Measurements from ENCODE around the gene ZC3H4.
"Not testable (repeated sequence)": the region's sequence is repeated elsewhere in the genome, so short reads cannot be mapped to it uniquely, and the experiment has no call there.

Gene ZC3H4

DNA sequence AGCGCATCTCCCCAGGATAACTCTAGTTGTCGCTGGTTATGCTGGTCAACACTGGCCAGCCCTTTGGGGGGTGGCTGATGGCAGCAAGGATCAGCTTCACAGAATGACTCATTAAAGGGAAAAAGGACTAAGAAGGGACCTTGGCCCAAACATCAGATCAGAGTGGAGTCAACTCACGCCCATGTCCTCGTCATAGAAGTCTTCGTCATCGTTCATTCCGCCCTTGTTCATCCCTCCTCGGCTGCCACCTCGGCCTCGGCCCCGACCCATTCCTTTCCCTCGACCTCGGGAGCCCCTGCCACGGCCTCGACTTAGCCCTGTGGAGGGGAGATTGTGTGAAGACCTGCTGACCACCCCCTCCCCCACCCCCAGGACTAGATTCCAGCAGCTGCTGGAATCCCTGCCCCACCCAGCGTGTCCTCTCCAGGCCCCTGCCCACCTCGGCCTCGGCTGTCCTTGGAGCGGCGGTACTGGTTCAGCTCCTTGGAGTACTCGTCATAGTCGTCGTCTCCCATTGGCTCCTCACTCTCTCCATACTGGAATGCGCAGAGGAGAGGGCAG, 28.6 kb downstream of the ZC3H4 start:
- no peak for DNase-seq (ENCODE audit: low read depth)

GRCh38 chr19:47082493-47082892, 31.1 kb downstream of the ZC3H4 start:
- no peak for DNase-seq (ENCODE audit: low read depth)

DNA sequence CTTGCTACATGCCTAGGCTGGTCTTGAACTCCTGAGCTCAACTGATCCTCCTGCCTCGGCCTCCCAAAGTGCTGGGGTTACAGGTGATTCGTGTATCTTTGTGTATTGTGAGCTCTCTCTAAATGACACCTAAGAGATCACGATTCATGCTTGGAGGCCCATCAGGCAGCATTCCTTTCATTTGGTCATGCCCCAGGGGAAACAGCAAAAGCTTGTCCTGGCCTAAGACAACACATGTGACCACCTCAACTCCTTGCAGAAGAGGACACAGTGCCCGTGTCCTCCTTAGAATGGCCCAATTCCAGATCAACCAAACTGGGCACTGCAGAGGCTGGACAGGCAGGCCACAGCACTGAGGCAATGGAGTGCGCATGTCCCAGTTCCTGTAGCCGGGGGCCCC, 32.5 kb downstream of the ZC3H4 start:
- no peak for DNase-seq (ENCODE audit: low read depth)

GRCh38 chr19:47078351-47078750, 35.2 kb downstream of the ZC3H4 start:
- not testable (repeated sequence) for DNase-seq (ENCODE audit: low read depth)

DNA sequence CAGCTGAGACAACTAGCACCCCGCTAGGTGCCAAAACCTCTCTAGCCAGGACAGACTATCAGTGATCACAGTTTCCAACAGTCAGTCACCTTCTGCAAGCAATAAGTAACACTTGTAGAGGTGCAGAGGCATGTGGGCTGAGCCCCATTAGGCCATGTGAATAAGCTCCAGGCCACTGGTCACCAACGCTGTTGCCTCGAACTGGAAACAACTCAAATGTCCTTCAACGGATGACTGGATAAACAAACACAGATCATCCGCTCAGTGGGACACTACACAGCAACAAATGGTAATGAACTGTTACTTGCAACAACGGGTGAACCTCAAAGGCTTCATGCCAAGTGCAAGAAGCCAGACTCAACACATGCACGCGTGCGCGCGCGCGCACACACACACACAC, 37.6 kb downstream of the ZC3H4 start:
- peak; percentile 12 for DNase-seq (ENCODE audit: low read depth)

DNA sequence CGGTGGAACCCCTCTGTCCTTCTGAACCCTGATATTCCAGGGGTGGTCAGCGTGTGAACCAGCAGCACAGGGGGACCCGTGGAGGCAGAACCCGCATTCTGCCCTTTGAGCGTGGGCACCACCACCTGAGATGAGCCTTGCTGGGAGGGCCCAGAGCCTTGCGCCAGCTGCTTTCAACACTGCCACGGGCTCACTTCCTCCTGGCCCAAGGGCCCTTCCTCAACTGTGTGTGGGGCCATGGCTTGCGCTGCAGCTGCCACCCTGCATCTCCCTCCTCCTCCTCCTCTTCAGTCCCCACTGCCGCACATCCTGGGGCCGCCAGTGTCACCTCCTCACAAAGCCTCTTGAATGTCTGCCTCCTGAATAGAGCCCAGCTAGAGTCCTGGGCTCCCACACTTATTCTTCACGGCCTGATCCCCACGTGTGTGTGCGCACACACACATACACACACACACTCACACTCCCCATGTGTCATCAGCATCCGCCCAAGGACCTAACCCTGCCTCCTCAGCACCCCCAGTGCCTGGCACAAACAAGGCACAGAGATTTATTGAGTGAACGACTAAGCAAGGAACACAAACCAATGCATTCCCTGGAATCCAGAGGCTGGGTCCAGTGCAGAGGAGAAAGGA, 38.3 kb downstream of the ZC3H4 start:
- DNase-seq (ENCODE audit: low read depth), result no peak

GRCh38 chr19:47074621-47075020, 39.0 kb downstream of the ZC3H4 start:
- DNase-seq (ENCODE audit: low read depth), result no peak

GRCh38 chr19:47073574-47073973, 40.0 kb downstream of the ZC3H4 start:
- DNase-seq (ENCODE audit: low read depth), result no peak

- DNase-seq (ENCODE audit: low read depth), result no peak
Measured at GRCh38 chr19:47072323-47072722, 41.3 kb downstream of the ZC3H4 start.

DNA sequence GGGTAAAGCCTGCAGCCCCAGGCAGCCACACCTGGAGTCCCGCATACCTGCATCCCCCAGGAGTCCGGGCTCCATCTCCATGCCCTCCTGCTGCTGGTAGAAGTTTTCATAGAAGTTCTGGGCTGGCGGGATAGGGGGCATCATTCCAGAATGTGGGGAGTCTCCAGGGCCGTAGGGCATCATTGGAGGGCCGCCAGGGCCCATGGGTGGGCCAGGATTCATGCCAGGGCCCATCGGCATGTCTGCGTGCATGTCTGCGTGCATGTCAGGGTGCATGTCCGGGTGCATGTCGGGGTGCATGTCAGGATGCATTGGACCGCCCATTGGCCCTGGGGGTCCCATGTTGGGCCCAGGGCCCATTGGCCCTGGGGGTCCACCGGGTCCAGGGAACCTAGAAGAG, 41.8 kb downstream of the ZC3H4 start:
- no peak for DNase-seq (ENCODE audit: low read depth)

DNA sequence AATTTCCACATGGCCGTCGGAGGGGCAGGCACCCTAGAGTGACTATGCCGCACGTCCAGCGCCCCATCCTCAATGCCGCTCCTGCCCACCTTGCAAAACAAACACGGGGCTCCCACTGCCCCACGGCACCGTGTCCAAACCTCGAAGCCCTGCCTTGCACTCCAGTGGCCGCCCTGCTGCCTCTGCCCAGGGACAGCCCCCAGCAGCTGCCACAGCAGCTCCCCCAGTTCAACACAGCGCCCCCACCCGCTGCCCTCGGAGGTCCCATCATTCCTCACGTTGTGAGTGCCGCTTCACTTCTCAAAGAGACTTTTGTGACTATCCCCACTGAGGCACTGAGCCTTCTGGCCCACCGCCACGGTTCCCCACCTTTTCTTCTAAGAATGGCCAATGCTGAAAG, 42.8 kb downstream of the ZC3H4 start:
- no peak for DNase-seq (ENCODE audit: low read depth)

DNA sequence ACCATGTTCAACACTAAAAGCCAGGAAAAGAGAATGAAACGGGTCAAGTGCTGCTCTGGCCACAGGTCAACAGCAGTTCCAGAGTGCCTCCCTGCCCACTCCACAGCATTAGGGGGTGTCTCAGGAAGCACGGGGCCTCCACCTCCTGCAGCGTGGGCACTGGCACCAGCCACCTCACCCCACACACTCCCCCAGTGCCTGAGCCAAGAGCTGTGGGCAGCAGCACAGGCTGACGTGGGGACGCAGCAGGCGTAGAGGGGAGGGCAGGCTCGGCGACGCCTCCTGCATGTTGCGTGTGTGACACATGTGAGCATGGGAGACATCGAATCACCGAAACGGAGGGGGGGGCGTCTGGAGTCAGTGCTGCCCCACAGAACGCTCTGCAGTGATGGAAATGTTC, 43.8 kb downstream of the ZC3H4 start:
- no peak for DNase-seq (ENCODE audit: low read depth)

DNA sequence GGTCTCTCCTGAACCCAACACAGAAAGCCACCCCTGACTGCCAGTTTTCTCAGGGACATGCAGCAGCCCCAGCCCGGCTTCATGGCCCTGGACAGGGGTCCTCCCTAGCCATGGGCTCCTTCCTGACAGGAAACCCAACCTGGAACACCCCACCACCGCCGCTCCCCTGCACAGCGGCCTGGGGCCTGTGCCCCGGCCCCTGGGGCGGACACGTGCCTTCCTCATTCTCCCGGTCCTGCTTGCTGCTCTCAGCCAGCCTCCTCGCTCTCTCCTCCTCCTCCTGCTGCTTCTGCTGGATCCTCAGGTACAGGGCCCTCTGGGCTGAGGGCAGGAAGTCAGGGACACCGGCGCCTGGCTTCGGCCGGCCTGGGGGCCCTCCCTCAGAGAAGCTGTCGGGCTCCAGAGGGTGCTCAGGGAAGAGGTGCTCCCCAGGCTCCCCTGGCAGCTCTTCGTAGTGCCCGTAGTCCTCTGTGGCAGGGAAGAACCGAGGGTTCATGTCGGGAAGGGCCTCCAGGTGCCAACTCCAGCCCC, 44.6 kb downstream of the ZC3H4 start:
- no peak for DNase-seq (ENCODE audit: low read depth)

DNA sequence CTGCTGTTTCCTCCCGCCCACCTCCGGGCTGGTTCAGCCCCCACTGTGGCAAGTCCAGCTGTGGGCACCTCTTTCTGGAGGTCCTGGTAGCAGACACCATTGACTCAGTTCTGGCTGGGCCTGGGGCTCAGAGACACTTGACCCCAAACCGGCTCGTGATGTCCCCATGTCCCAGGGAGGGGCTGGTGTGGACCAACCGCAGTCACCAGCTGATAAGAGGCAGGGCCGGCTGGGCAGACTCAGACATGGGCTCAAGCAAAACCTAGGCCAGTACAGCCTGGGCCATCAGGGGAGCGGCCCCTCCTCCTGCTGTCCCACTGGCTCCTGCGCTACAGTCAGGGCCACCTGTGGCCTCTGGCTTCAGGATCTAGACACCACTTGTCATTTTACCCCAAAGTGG, 45.3 kb downstream of the ZC3H4 start:
- DNase-seq (ENCODE audit: low read depth), result no peak

GRCh38 chr19:47067215-47067847, 46.2 kb downstream of the ZC3H4 start:
- no peak for DNase-seq (ENCODE audit: low read depth)

- DNase-seq (ENCODE audit: low read depth), result no peak
Measured at GRCh38 chr19:47066376-47067214, 47.0 kb downstream of the ZC3H4 start.

DNA sequence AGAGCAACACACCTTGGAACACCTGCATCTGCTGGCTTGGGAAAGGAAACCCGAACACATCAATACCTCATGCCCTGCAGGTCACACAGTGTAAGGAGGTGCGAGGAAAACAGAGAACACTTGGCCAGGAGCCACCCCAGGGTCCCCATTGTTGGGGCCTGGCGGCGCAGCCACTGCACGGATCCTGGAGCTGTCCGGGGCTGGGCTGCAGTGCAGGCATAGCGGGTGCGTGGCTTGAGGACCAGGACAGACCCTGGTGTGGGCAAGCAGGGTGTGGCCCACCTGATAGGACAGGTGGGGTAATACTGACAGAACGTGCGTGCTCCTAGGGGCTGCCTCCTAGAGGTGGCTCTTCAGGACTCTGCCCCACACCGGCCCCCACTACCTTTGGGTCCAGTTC, 48.3 kb downstream of the ZC3H4 start:
- no peak for DNase-seq (ENCODE audit: low read depth)

DNA sequence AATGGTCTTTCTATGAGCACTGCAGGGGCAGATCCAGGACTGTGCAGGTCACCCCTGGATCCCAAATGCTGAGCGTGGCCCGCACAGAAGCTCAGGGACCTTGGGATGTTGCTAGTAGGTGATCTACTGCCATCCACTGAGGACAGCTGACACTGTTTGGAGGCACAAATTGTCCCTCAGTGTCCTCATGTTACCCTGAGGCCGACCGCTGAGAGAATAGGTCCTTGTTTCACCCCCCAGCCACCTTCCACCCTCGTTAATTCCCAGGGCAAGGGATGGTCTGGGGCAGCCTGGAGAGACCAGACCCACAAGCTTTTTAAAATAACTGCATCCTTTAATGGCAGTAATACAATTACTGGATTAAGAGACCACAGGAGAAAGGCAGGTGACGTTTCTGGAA, 49.7 kb downstream of the ZC3H4 start:
- no peak for DNase-seq (ENCODE audit: low read depth)

DNA sequence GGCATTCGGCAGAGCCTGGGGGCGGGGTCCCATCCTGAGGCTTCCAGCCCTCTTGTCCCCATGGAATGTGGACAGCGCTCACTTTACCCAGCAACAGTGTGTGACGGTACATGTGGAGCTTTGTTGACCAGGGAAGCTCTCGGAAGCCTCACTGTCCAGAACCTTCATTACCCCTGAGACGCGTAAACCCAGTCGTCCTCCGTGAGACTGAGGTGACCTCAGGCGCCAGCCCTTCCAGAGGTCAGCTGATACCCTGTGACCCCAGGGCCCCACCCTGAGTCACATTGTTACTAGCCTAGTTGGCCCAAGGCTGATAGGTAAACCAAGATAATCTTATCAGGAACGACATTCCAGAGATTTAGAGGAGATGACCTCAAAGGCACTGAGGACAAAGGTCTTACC, 55.0 kb downstream of the ZC3H4 start:
- no peak for DNase-seq (ENCODE audit: low read depth)

DNA sequence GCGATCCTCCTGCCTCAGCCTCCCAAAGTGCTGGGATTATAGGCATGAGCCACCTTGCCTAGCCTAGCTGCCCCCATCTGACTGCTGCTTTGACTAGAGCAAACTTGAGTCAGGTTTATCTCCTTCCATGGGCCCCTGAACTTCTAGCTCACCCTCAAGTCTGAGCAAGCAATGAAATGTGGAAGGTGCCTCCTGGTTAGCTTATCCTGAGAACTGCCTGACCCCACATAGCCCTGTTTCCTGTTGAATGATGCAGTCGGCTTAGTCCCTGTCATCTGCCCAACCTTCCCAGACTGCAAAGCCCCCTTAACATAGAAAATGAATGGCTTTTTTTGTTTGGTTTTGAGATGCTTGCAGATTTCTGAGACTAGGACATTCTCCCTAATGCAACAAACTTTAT, 56.2 kb downstream of the ZC3H4 start:
- DNase-seq (ENCODE audit: low read depth), result no peak

DNA sequence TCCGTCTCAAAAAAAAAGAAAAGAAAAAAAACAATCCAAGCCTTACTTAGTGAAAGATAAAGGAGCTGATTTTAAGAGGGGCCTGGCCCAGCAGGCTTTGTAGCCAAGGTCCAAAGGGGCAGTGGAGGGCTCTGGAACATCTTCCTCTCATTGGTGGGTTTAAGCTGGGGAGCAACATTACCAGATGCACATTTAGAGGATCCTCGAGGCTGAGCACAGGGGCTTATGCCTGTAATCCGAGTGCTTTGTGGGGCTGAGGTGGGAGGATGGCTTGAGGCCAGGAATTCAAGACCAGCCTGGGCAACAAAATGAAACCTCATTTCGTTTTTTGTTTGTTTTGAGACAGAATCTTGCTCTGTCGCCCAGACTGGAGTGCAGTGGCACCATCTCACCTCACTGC, 57.2 kb downstream of the ZC3H4 start:
- DNase-seq (ENCODE audit: low read depth), result no peak

DNA sequence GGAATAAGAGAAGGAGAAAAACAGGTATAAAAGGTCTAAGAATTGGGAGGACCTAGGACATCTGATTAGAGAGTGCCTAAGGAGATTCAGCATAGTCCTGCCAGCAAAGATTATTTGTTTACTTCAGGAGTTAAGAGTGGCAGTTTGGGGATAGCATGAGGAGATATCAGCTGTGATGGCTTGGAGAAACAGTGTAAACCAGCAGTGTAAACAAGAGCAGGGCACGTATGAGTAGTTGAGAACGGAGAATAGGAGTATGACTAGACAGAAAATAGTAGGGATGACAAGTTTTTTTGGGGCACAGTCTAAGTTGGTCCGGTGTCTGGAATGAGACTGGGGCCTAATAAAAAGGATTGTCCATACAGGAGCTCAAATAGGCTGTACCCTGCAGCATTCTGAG, 63.0 kb downstream of the ZC3H4 start:
- not testable (repeated sequence) for DNase-seq (ENCODE audit: low read depth)

- peak; percentile 33 for DNase-seq (ENCODE audit: low read depth)
Measured at GRCh38 chr19:47049307-47049700, 64.3 kb downstream of the ZC3H4 start.

Measured in fibroblast of gingiva (primary cell).